Measurements from ENCODE around the gene JAGN1.

Gene JAGN1

GRCh38 chr3:9876991-9877390 is 13.4 kb upstream of the JAGN1 start:
- Histone ChIP-seq H3K4me3 (ENCODE audit: low read length) (no peak overlapping the region), H3K79me2 (ENCODE audit: low read length) (no peaks in the 10 kb centered on the region), H3K4me1 (ENCODE audit: low read length) (peaks cover 4% of the 10 kb centered on the region; the same call in 1 of the 2 replicates), H3K36me3 (replicated peaks; ENCODE audit: low read depth, low read length) (no peaks in the 10 kb centered on the region), H2AFZ (ENCODE audit: low read depth, low read length) (no peak overlapping the region), H3K9ac (ENCODE audit: low read length) (no peak overlapping the region), H3K9me3 (ENCODE audit: insufficient read depth, low read length) (no peaks in the 10 kb centered on the region), H3K27me3 (ENCODE audit: low read depth, low read length) (no peaks in the 10 kb centered on the region), H3K27ac (ENCODE audit: low read length) (no peak overlapping the region), H4K20me1 (ENCODE audit: insufficient read depth, low read length) (no peaks in the 10 kb centered on the region), H3K4me2 (ENCODE audit: low read length) (no peak overlapping the region)
- TF ChIP-seq, protein P1, sequence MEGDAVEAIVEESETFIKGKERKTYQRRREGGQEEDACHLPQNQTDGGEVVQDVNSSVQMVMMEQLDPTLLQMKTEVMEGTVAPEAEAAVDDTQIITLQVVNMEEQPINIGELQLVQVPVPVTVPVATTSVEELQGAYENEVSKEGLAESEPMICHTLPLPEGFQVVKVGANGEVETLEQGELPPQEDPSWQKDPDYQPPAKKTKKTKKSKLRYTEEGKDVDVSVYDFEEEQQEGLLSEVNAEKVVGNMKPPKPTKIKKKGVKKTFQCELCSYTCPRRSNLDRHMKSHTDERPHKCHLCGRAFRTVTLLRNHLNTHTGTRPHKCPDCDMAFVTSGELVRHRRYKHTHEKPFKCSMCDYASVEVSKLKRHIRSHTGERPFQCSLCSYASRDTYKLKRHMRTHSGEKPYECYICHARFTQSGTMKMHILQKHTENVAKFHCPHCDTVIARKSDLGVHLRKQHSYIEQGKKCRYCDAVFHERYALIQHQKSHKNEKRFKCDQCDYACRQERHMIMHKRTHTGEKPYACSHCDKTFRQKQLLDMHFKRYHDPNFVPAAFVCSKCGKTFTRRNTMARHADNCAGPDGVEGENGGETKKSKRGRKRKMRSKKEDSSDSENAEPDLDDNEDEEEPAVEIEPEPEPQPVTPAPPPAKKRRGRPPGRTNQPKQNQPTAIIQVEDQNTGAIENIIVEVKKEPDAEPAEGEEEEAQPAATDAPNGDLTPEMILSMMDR (IDR thresholded peaks at IDR 0.05; ENCODE audit: low read depth, low read length): no peak

- TF ChIP-seq EZH2phosphoT487 (IDR thresholded peaks at IDR 0.05; ENCODE audit: low read depth): no peak
- TF ChIP-seq, protein P1 (IDR thresholded peaks at IDR 0.05; ENCODE audit: low read depth, low read length): no peak
- Histone ChIP-seq H3K79me2 (ENCODE audit: low read length) (no peaks in the 10 kb centered on the region), H3K4me1 (ENCODE audit: low read length) (peaks cover 4% of the 10 kb centered on the region; the same call in 1 of the 2 replicates), H3K9me3 (ENCODE audit: insufficient read depth, low read length) (no peaks in the 10 kb centered on the region), H3K36me3 (replicated peaks; ENCODE audit: low read depth, low read length) (no peaks in the 10 kb centered on the region), H3K27ac (ENCODE audit: low read length) (no peak overlapping the region), H3K9ac (ENCODE audit: low read length) (no peak overlapping the region), H4K20me1 (ENCODE audit: insufficient read depth, low read length) (no peaks in the 10 kb centered on the region), H3K4me2 (ENCODE audit: low read length) (no peak overlapping the region), H3K27me3 (ENCODE audit: low read depth, low read length) (no peaks in the 10 kb centered on the region), H3K4me3 (ENCODE audit: low read length) (no peak overlapping the region), H2AFZ (ENCODE audit: low read depth, low read length) (no peak overlapping the region)
These were observed 11.7 kb upstream of the JAGN1 start for GRCh38 chr3:9878700-9879099.

DNA sequence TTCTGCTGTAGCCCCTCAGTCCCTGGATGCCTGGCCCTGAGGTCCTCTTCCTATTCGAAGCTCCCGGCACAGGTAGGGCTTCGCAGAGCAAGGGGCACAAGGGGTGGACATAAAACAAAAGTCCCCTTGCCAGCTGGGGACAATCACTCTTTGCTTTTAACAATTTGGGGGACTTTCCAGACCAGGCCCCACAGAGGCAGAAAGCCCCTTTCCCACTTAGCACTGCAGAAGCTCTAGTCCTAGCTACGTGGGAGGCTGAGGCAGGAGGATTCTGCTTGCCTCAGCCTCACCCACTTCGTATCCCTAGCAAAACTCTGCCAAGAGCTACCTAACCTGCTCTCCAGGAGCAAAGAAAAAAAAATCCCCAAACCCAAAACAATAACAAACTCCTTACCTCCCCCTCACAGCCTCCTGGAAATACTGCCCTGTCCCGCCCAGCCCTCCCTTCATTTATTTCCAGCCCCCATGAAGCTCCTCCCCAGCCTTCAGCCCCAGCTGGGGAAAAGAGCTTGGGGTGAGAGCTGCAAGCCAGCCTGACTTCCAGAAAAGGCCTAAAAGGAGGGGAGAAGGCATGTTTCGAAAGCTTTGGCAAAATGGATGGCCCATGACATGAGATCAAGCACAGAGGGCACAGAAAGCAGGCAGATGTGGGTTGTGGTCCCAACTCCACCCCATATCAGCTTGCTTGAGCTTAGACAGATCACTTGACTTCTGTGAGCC is 10.4 kb upstream of the JAGN1 start, which contains the start of gene CIDEC:
Gene CIDEC (minus strand): TSS at position 424 of the 720 bp plus-strand sequence. CDS start 1,767 bp downstream, outside the sequence.
- Histone ChIP-seq H3K27me3 (ENCODE audit: low read depth, low read length) (no peaks in the 10 kb centered on the region), H4K20me1 (ENCODE audit: insufficient read depth, low read length) (no peaks in the 10 kb centered on the region), H3K4me3 (ENCODE audit: low read length) (no peak within 1 kb of the TSS), H3K9ac (ENCODE audit: low read length) (no peak within 1 kb of the TSS), H3K4me1 (ENCODE audit: low read length) (peaks cover 4% of the 10 kb centered on the region; the same call in 1 of the 2 replicates), H3K9me3 (ENCODE audit: insufficient read depth, low read length) (no peaks in the 10 kb centered on the region), H3K4me2 (ENCODE audit: low read length) (no peak within 1 kb of the TSS), H3K27ac (ENCODE audit: low read length) (no peak within 1 kb of the TSS), H3K36me3 (replicated peaks; ENCODE audit: low read depth, low read length) (no peaks in the 10 kb centered on the region), H3K79me2 (ENCODE audit: low read length) (no peaks in the 10 kb centered on the region), H2AFZ (ENCODE audit: low read depth, low read length) (no peak within 1 kb of the TSS)
- TF ChIP-seq, protein P1 (IDR thresholded peaks at IDR 0.05; ENCODE audit: low read depth, low read length): no peak

GRCh38 chr3:9881441-9881840 is 9.0 kb upstream of the JAGN1 start:
- Histone ChIP-seq H3K27ac (ENCODE audit: low read length) (no peak overlapping the region), H2AFZ (ENCODE audit: low read depth, low read length) (no peak overlapping the region), H3K79me2 (ENCODE audit: low read length) (no peaks in the 10 kb centered on the region), H3K36me3 (replicated peaks; ENCODE audit: low read depth, low read length) (no peaks in the 10 kb centered on the region), H4K20me1 (ENCODE audit: insufficient read depth, low read length) (no peaks in the 10 kb centered on the region), H3K9ac (ENCODE audit: low read length) (no peak overlapping the region), H3K9me3 (ENCODE audit: insufficient read depth, low read length) (no peaks in the 10 kb centered on the region), H3K4me3 (ENCODE audit: low read length) (no peak overlapping the region), H3K27me3 (ENCODE audit: low read depth, low read length) (no peaks in the 10 kb centered on the region), H3K4me2 (ENCODE audit: low read length) (no peak overlapping the region), H3K4me1 (ENCODE audit: low read length) (peaks cover 4% of the 10 kb centered on the region; the same call in 1 of the 2 replicates)
- TF ChIP-seq EZH2phosphoT487 (IDR thresholded peaks at IDR 0.05; ENCODE audit: low read depth): no peak
- TF ChIP-seq, protein P1 (IDR thresholded peaks at IDR 0.05; ENCODE audit: low read depth, low read length): no peak
